Keratinocyte (primary cell): Measurements from ENCODE around the gene MAP4K3.

ENCODE experiments used
- EZH2 ChIP-seq: IDR thresholded peaks from one replicate; pipeline ENCODE4 v1.6.1; 2012; ENCODE audit warnings: inconsistent platforms, mild to moderate bottlenecking, low read length, moderate library complexity
- TF ChIP-seq, protein P1 (sequence below), 3 experiments: IDR thresholded peaks in 1 of 3; conservative IDR thresholded peaks in 1 of 3; optimal IDR thresholded peaks in 1 of 3; 2 replicates in 2 of 3; 3 replicates in 1 of 3; pipeline versions ENCODE3 to v1.5.1; 2011; ENCODE audit warnings: low read length in 3 of 3, mild to moderate bottlenecking in 3 of 3, moderate library complexity in 2 of 3, control low read depth in 1 of 3, inconsistent platforms in 1 of 3; ENCODE audit not compliant: insufficient read depth in 2 of 3; ENCODE audit errors: extremely low read depth in 1 of 3

DNA sequence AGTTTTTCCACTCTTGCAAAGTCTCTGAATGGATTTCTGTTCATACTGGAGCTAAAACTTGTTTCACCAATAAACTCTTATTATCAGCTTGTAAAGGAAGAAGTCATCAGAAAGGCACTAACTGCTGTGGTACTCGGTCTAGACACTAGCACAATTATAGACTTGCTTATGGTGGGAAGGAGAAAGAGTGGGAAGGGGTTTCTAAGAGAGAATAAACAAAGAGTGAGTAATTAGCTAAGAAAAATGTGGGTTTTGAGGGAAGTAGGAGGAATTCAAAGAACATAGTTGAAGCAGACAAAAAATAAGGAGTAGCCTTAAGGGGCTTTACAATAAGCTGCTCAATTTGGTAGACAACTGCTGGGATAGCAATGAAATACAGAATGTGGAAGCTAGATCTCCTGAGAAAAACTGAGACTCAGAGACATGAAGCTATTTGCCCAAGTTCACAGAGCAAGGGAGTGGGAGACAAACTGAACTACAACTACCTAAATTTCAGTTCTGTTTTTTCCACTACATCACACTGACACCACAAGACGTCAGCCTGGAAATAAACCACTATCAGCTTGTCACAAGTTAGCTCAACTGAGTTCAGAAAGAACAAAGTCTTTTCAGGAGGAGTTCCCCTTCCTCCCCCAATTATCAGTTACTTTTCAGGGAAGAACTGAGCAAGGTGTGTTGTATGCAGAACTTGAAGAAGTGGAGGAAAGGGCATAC is 59.7 kb downstream of the MAP4K3 start:
- TF ChIP-seq, protein P1, sequence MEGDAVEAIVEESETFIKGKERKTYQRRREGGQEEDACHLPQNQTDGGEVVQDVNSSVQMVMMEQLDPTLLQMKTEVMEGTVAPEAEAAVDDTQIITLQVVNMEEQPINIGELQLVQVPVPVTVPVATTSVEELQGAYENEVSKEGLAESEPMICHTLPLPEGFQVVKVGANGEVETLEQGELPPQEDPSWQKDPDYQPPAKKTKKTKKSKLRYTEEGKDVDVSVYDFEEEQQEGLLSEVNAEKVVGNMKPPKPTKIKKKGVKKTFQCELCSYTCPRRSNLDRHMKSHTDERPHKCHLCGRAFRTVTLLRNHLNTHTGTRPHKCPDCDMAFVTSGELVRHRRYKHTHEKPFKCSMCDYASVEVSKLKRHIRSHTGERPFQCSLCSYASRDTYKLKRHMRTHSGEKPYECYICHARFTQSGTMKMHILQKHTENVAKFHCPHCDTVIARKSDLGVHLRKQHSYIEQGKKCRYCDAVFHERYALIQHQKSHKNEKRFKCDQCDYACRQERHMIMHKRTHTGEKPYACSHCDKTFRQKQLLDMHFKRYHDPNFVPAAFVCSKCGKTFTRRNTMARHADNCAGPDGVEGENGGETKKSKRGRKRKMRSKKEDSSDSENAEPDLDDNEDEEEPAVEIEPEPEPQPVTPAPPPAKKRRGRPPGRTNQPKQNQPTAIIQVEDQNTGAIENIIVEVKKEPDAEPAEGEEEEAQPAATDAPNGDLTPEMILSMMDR (optimal IDR thresholded peaks at IDR 0.05 in 1 of 3, IDR thresholded peaks at IDR 0.05 in 1 of 3, conservative IDR thresholded peaks at IDR 0.05 in 1 of 3; ENCODE audit: extremely low read depth in 1 of 3, insufficient read depth in 2 of 3, low read length in 3 of 3), result no peak
- TF ChIP-seq EZH2, result no peak
